Endothelial cell of umbilical vein (primary cell): ENCODE measurements around the gene RPS19BP1. TPM values are rescaled to one million over a fixed set of nuclear protein-coding genes. Genes with fewer than 3 reads are reported as not detected.

Experiments used
- BruUV-seq: library from RNA; stranded (reverse); fragments of 400-500 nt; replicated peaks from 2 replicates; lab custom pipeline; 2021; lab: Mats Ljungman, UMichigan
- CTCF ChIA-PET: fragments of 300-600, 350-600 bp; sonication (Branson Sonifier 250); formaldehyde crosslinking; loops from one replicate; lab custom pipeline; 2021; ENCODE audit warnings: antibody characterized with exemption, inconsistent platforms; lab: Charles Lee
- POLR2A ChIA-PET: fragments of 300-600, 350-600 bp; sonication (Branson Sonifier 250); formaldehyde crosslinking; loops from one replicate; lab custom pipeline; 2021; ENCODE audit warnings: antibody characterized with exemption, inconsistent platforms; lab: Charles Lee
- DNase-seq: peaks from one replicate; pipeline ENCODE4 v3.0.0-alpha.2; 2011; ENCODE audit warnings: low read depth, low spot score
- FAIRE-seq: peaks from 2 replicates; lab custom pipeline; 2011; peaks lifted over from hg19 to GRCh38; lab: Jason Lieb, UNC
- H2AFZ ChIP-seq: 2 replicates; pipeline ENCODE4 v1.6.0; 2012; ENCODE audit warnings: low read depth, low read length, control low read depth, inconsistent platforms
- H3K27ac ChIP-seq: 2 replicates; pipeline ENCODE4 v1.5.1; 2011; ENCODE audit warnings: low read depth, mild to moderate bottlenecking, control low read depth, low read length, moderate library complexity; ENCODE audit not compliant: insufficient read depth
- H3K27me3 ChIP-seq, 2 experiments: 2 replicates each; pipeline versions ENCODE4 v1.6.0 to v1.6.1; 2011; ENCODE audit warnings: low read length in 2 of 2, mixed read lengths in 1 of 2; ENCODE audit not compliant: control insufficient read depth in 2 of 2, insufficient read depth in 2 of 2
- H3K36me3 ChIP-seq, 2 experiments: 2 replicates in 1 of 2; 3 replicates in 1 of 2; pipeline ENCODE4 v1.5.1; 2011; ENCODE audit warnings: low read length in 2 of 2, mild to moderate bottlenecking in 1 of 2, moderate library complexity in 1 of 2; ENCODE audit not compliant: control insufficient read depth in 2 of 2, insufficient read depth in 2 of 2; ENCODE audit errors: extremely low read depth in 1 of 2
- H3K4me1 ChIP-seq: 3 replicates; pipeline ENCODE4 v1.5.1; 2011; ENCODE audit warnings: mild to moderate bottlenecking, low read length; ENCODE audit not compliant: control insufficient read depth, insufficient read depth; ENCODE audit errors: extremely low read depth
- H3K4me2 ChIP-seq: 2 replicates; pipeline ENCODE4 v1.6.1; 2011; ENCODE audit warnings: low read length, control low read depth, mixed read lengths; ENCODE audit not compliant: insufficient read depth
- H3K4me3 ChIP-seq, 3 experiments: fragments of 200-600 bp in 1 of 3; sonication (generic), shearing (Covaris generic) in 1 of 3; replicated peaks in 1 of 3; 2 replicates each; pipeline ENCODE4 v1.5.1; 2011 to 2016; ENCODE audit warnings: control low read depth in 3 of 3, low read length in 3 of 3, mild to moderate bottlenecking in 2 of 3, inconsistent platforms in 1 of 3, low read depth in 1 of 3, moderate library complexity in 1 of 3; ENCODE audit not compliant: insufficient read depth in 1 of 3
- H3K79me2 ChIP-seq: 2 replicates; pipeline ENCODE4 v1.6.0; 2012; ENCODE audit warnings: low read length, inconsistent platforms; ENCODE audit not compliant: control insufficient read depth, insufficient read depth
- H3K9ac ChIP-seq: replicated peaks from 2 replicates; pipeline ENCODE3; 2011; ENCODE audit warnings: low read length, control low read depth; ENCODE audit not compliant: insufficient read depth; ENCODE audit errors: extremely low read depth
- H3K9me1 ChIP-seq: replicated peaks from 3 replicates; pipeline ENCODE4 v1.6.0; 2011; ENCODE audit warnings: mild to moderate bottlenecking, low read length; ENCODE audit not compliant: control insufficient read depth, insufficient read depth; ENCODE audit errors: extremely low read depth
- H3K9me3 ChIP-seq: replicated peaks from 2 replicates; pipeline ENCODE4 v1.5.1; 2012; ENCODE audit warnings: low read length, inconsistent platforms; ENCODE audit not compliant: control insufficient read depth, insufficient read depth
- H4K20me1 ChIP-seq: replicated peaks from 2 replicates; pipeline ENCODE3; 2011; ENCODE audit warnings: mild to moderate bottlenecking, low read length; ENCODE audit not compliant: control insufficient read depth, insufficient read depth; ENCODE audit errors: extremely low read depth
- EZH2 ChIP-seq: IDR thresholded peaks from 2 replicates; pipeline ENCODE4 v1.6.1; 2012; ENCODE audit warnings: borderline replicate concordance, low read depth, mild to moderate bottlenecking, moderate library complexity, low read length, inconsistent platforms; ENCODE audit not compliant: severe bottlenecking
- FOS ChIP-seq: IDR thresholded peaks from 2 replicates; pipeline ENCODE4 v1.6.1; 2011; ENCODE audit warnings: mild to moderate bottlenecking, low read length, moderate library complexity, borderline replicate concordance; ENCODE audit not compliant: insufficient read depth
- GATA2 ChIP-seq: IDR thresholded peaks from 2 replicates; pipeline ENCODE4 v1.7.0; 2011; ENCODE audit warnings: low read depth, mild to moderate bottlenecking, moderate library complexity, mixed read lengths, low read length; ENCODE audit not compliant: insufficient read length, insufficient read depth
- JUN ChIP-seq: IDR thresholded peaks from 2 replicates; pipeline ENCODE4 v1.6.1; 2011; ENCODE audit warnings: borderline replicate concordance, low read depth; ENCODE audit not compliant: insufficient read length, insufficient read depth
- MAX ChIP-seq: IDR thresholded peaks from 2 replicates; pipeline ENCODE4 v1.6.1; 2011; ENCODE audit not compliant: insufficient read depth, insufficient read length
- POLR2A ChIP-seq: IDR thresholded peaks from 2 replicates; pipeline ENCODE4 v1.6.1; 2012; ENCODE audit warnings: low read depth, mild to moderate bottlenecking, control low read depth, low read length
- POLR2AphosphoS5 ChIP-seq: IDR thresholded peaks from 2 replicates; pipeline ENCODE4 v1.6.1; 2012; ENCODE audit warnings: low read depth, mild to moderate bottlenecking, control low read depth, low read length, moderate library complexity; ENCODE audit not compliant: insufficient read depth
- dilution Hi-C: fragments of 300-500 bp; cut with MboI; formaldehyde crosslinking; loops from one replicate; pipeline ENCODE4 v1.15.0; 2019; ENCODE audit warnings: low sequenced_read_pairs; ENCODE audit not compliant: extremely low pct_ligation_motif_present
- intact Hi-C: fragments of 100-400 bp; cut with micrococcal nuclease; formaldehyde crosslinking; loops from one replicate; pipeline ENCODE4 v1.10.0; 2022
- polyA plus RNA-seq, 4 experiments: library from polyadenylated mRNA; depleted of rRNA in 3 of 4; stranded (reverse) in 3 of 4; unstranded in 1 of 4; fragments of >200 nt; gene quantifications; 2 replicates each; pipeline versions ENCODE4 v1.2.1 to v1.2.3, GENCODE V29; 2011 to 2012; ENCODE audit warnings: missing spikeins in 1 of 4
- total RNA-seq: library from RNA; stranded (reverse); gene quantifications from 2 replicates; pipeline ENCODE4 v1.2.3, GENCODE V29; 2021
- TF ChIP-seq, protein P1 (sequence below), 2 donors: IDR thresholded peaks; 1 replicate in 1 of 2; 2 replicates in 1 of 2; pipeline ENCODE4 v1.5.1; 2011; ENCODE audit warnings: low read length in 2 of 2, mild to moderate bottlenecking in 2 of 2, moderate library complexity in 2 of 2, control low read depth in 1 of 2, inconsistent platforms in 1 of 2, low read depth in 1 of 2; ENCODE audit not compliant: insufficient read depth in 1 of 2; ENCODE audit errors: extremely low read depth in 1 of 2

Gene RPS19BP1
- total and polyA plus RNA-seq, 2 donors (not counting 3 experiments of a cell fraction or from before 2014, with no cell fraction given), result 66.6 to 84.3 TPM

DNA sequence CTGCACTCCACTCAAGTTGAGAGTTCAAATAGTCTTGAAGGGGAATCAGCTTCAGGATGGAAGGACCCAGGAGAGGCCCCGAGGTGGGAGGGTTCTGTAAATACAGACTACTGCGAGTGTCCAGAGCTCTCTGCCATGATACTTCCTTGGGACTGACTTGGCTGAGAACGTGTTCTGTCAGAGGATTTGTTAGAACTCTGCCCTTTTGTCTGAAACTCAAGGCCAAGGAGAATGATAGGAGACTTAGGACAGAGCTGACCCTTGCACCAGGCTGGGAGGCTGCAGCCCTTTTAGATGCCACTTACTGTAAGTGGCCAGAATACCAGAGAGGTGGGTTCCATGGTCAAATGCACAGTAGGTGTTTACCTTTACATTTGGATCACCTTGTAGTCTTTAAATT lies 15.1 kb downstream of the RPS19BP1 start:
- H3K27ac ChIP-seq, result no peak overlapping the region
- H3K9ac ChIP-seq, result no peak overlapping the region
- H4K20me1 ChIP-seq, result no peaks in the 10 kb centered on the region
- H3K4me2 ChIP-seq, result no peak overlapping the region
- H3K27me3 ChIP-seq, result no peaks in the 10 kb centered on the region
- POLR2A ChIA-PET, result interaction anchor here (1.6 kb wide), 1 partner anchor 15 kb away, joined by 5 read pairs; the partner anchor contains the start of gene MIEF1
- no peaks in the 10 kb centered on the region for H3K9me1 ChIP-seq
- intact Hi-C loops, result loop anchor here (5.0 kb wide), 1 partner anchor 120 kb away; the partner anchor contains the start of gene TAB1
- TF ChIP-seq, protein P1, sequence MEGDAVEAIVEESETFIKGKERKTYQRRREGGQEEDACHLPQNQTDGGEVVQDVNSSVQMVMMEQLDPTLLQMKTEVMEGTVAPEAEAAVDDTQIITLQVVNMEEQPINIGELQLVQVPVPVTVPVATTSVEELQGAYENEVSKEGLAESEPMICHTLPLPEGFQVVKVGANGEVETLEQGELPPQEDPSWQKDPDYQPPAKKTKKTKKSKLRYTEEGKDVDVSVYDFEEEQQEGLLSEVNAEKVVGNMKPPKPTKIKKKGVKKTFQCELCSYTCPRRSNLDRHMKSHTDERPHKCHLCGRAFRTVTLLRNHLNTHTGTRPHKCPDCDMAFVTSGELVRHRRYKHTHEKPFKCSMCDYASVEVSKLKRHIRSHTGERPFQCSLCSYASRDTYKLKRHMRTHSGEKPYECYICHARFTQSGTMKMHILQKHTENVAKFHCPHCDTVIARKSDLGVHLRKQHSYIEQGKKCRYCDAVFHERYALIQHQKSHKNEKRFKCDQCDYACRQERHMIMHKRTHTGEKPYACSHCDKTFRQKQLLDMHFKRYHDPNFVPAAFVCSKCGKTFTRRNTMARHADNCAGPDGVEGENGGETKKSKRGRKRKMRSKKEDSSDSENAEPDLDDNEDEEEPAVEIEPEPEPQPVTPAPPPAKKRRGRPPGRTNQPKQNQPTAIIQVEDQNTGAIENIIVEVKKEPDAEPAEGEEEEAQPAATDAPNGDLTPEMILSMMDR (IDR thresholded peaks at IDR 0.05; ENCODE audit: extremely low read depth in 1 of 2, insufficient read depth in 1 of 2, low read depth in 1 of 2, low read length in 2 of 2), result no peak
- no peak for TF ChIP-seq GATA2
- H3K79me2 ChIP-seq, result peaks cover 32% of the 10 kb centered on the region
- dilution Hi-C loops, result no loop called here
- peaks cover 19 to 30% of the 10 kb centered on the region in 2 experiments for H3K36me3 ChIP-seq
- H3K4me1 ChIP-seq, result peaks cover 9% of the 10 kb centered on the region
- no peak overlapping the region for H3K4me3 ChIP-seq
- H2AFZ ChIP-seq, result no peak overlapping the region
- DNase-seq, result no peak
- CTCF ChIA-PET, result interaction anchor here (0.8 to 5.6 kb wide), 5 partner anchors 12 to 23 kb away, joined by 4 to 58 read pairs (median 16); partner anchors contain the start of gene MIEF1
- H3K9me3 ChIP-seq, result no peaks in the 10 kb centered on the region
- BruUV-seq, result no TSS peak
- FAIRE-seq, result no peak

DNA sequence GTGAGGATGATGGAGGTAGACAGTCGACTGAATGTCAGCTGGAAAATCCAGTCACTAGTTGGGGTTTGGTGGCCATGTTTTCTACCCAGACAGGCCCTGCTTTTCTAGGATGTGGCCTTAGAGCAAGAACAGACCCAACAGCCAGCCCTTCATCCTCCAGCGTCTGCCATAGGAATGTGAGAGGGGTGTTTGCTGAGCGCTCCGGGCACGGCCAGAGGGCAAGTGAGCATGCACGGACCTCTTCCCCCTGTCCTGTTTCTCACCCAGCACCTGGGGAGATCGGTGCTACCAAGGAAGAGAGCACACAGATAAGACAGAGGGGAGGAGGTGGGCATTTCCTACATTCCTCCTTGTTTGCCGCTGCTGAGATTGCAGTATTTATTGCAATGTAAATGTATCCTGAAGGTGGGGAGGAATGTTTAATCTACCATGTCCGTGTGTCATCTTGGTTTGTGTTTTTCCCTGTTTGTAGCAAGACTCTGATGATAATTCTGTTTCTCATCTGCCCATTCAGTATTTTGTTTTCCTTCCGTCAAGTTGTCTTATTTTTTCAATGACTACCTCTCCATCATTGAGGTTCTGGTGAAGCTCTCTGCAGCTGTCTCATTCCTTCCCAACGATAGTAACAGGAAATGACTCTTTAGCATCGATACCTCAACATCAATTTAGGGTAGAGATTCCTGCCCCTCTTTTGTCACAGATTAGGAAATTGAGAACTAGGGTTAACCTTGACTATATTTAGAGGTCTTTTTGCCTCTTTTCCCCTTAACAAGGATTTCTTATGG lies 17.1 kb downstream of the RPS19BP1 start:
- H2AFZ ChIP-seq, result no peak overlapping the region
- dilution Hi-C loops, result no loop called here
- H3K9me1 ChIP-seq, result no peaks in the 10 kb centered on the region
- H3K36me3 ChIP-seq, result peaks cover 25 to 28% of the 10 kb centered on the region in 2 experiments
- H3K79me2 ChIP-seq, result peaks cover 13% of the 10 kb centered on the region
- no peaks in the 10 kb centered on the region for H4K20me1 ChIP-seq
- no peak for TF ChIP-seq JUN
- TF ChIP-seq EZH2, result no peak
- no peak for TF ChIP-seq POLR2A
- TF ChIP-seq, protein P1 (IDR thresholded peaks at IDR 0.05; ENCODE audit: extremely low read depth in 1 of 2, insufficient read depth in 1 of 2, low read depth in 1 of 2, low read length in 2 of 2), result no peak
- TF ChIP-seq MAX, result no peak
- TF ChIP-seq FOS, result no peak
- TF ChIP-seq POLR2AphosphoS5, result no peak
- TF ChIP-seq GATA2, result no peak
- H3K9me3 ChIP-seq, result no peaks in the 10 kb centered on the region
- no peak overlapping the region for H3K27ac ChIP-seq
- no peak for FAIRE-seq
- H3K27me3 ChIP-seq, result no peaks in the 10 kb centered on the region
- BruUV-seq, result no TSS peak
- DNase-seq, result no peak
- H3K9ac ChIP-seq, result no peak overlapping the region
- peaks cover 8% of the 10 kb centered on the region for H3K4me1 ChIP-seq
- ChIA-PET CTCF (interaction anchor here (0.7 to 5.6 kb wide), 17 partner anchors 9 to 522 kb away, joined by 3 to 58 read pairs (median 9); partner anchors contain the start of genes MIEF1 and TAB1), POLR2A (interaction anchor here (1.6 kb wide), 1 partner anchor 13 kb away, joined by 5 read pairs; the partner anchor contains the start of gene MIEF1)
- intact Hi-C loops, result loop anchor here (5.0 kb wide), 1 partner anchor 118 kb away; the partner anchor contains the start of gene TAB1
- no peak overlapping the region for H3K4me3 ChIP-seq
- H3K4me2 ChIP-seq, result no peak overlapping the region
